ENCODE results near the gene CYP2A7. TPM values are rescaled to one million over a fixed set of nuclear protein-coding genes. Genes with fewer than 3 reads are reported as not detected.
"Not testable (repeated sequence)": the region's sequence is repeated elsewhere in the genome, so short reads cannot be mapped to it uniquely, and the experiment has no call there.

Gene CYP2A7
- polyA plus RNA-seq, 3 donors: not detected

DNA sequence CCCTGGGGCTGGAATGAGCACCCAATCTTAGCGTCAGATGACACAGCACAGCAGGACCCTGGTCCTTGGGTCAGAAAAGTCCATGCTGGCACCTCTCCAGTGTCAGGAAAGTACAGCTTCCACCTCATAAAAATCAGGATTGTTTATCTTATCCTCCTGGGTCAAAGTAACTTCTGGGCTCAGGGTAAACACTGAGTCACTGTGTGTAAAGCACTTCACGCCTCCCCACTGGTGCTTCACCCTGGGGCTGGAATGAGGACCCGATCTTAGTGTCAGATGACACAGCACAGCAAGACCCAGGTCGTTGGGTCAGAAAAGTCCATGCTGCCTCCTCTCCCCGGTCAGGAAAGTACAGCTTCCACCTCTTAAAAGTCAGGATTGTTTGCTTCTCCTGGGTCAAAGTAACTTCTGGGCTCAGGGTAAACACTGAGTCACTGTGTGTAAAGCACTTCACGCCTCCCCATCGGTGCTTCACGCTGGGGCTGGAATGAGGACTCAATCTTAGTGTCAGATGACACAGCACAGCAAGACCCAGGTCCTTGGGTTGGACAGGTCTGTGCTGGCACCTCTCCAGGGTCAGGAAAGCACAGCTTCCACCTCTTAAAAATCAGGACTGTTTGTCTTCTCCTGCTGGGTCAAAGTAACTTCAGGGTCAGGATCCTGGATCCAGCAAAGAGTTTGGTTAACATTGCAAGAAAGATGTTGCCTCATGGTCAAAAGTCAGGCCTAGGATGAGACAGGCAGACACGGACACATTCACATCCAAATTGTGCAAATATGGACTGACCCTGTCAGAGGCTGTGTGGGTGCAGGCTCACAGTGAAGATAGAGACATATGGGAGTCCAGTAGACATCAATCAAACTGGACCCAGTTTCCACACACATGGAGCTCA, 39.2 kb upstream of the CYP2A7 start:
- no peaks in the 10 kb centered on the region for H3K36me3 ChIP-seq (replicated peaks in 1 of 2; ENCODE audit: control insufficient read depth in 1 of 2, insufficient read depth in 2 of 2, low read length in 2 of 2)
- H4K20me1 ChIP-seq (ENCODE audit: insufficient read depth, low read length): no peaks in the 10 kb centered on the region
- H2AFZ ChIP-seq (ENCODE audit: insufficient read depth, low read depth, low read length, poor library complexity, severe bottlenecking): no peak overlapping the region
- TF ChIP-seq, protein P1, sequence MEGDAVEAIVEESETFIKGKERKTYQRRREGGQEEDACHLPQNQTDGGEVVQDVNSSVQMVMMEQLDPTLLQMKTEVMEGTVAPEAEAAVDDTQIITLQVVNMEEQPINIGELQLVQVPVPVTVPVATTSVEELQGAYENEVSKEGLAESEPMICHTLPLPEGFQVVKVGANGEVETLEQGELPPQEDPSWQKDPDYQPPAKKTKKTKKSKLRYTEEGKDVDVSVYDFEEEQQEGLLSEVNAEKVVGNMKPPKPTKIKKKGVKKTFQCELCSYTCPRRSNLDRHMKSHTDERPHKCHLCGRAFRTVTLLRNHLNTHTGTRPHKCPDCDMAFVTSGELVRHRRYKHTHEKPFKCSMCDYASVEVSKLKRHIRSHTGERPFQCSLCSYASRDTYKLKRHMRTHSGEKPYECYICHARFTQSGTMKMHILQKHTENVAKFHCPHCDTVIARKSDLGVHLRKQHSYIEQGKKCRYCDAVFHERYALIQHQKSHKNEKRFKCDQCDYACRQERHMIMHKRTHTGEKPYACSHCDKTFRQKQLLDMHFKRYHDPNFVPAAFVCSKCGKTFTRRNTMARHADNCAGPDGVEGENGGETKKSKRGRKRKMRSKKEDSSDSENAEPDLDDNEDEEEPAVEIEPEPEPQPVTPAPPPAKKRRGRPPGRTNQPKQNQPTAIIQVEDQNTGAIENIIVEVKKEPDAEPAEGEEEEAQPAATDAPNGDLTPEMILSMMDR (IDR thresholded peaks at IDR 0.05): no peak
- H3K4me2 ChIP-seq (replicated peaks; ENCODE audit: extremely low read depth, low read length, poor library complexity, severe bottlenecking): no peak overlapping the region
- no peaks in the 10 kb centered on the region for H3K27me3 ChIP-seq (ENCODE audit: control insufficient read depth in 2 of 2, insufficient read depth in 2 of 2, low read length in 2 of 2)
- DNase-seq: no peak
- no peak overlapping the region for H3K27ac ChIP-seq (ENCODE audit: low read depth in 1 of 2, low read length in 2 of 2)
- no peak overlapping the region for H3K4me3 Mint-ChIP-seq
- intact Hi-C loops (cut with micrococcal nuclease): no loop called here
- no peaks in the 10 kb centered on the region for H3K36me3 Mint-ChIP-seq
- H3K4me1 ChIP-seq (ENCODE audit: control insufficient read depth in 1 of 2, insufficient read depth in 2 of 2, low read length in 2 of 2): no peaks in the 10 kb centered on the region
- H3K4me1 Mint-ChIP-seq: no peaks in the 10 kb centered on the region
- H3K4me3 ChIP-seq (replicated peaks in 1 of 3; ENCODE audit: low read depth in 2 of 3, low read length in 3 of 3): no peak overlapping the region
- 72% methylated on average over 8 of the region's 9 CpGs for WGBS (ENCODE audit: insufficient coverage)
- peaks cover 15 to 26% of the 10 kb centered on the region in 2 donors for H3K9me3 ChIP-seq (replicated peaks in 1 of 2; ENCODE audit: control insufficient read depth in 1 of 2, insufficient read depth in 1 of 2, low read length in 2 of 2)
- peaks cover 2 to 5% (median 2%) of the 10 kb centered on the region in 3 donors for H3K27me3 Mint-ChIP-seq (ENCODE audit: low read depth in 3 of 3)
- H3K79me2 ChIP-seq (ENCODE audit: insufficient read depth, low read length): no peaks in the 10 kb centered on the region
- peaks cover 9 to 36% (median 32%) of the 10 kb centered on the region in 7 donors for H3K9me3 Mint-ChIP-seq
- no peak overlapping the region for H3K27ac Mint-ChIP-seq
- no peak overlapping the region for H3K9ac ChIP-seq (ENCODE audit: insufficient read depth, low read length, poor library complexity, severe bottlenecking)

DNA sequence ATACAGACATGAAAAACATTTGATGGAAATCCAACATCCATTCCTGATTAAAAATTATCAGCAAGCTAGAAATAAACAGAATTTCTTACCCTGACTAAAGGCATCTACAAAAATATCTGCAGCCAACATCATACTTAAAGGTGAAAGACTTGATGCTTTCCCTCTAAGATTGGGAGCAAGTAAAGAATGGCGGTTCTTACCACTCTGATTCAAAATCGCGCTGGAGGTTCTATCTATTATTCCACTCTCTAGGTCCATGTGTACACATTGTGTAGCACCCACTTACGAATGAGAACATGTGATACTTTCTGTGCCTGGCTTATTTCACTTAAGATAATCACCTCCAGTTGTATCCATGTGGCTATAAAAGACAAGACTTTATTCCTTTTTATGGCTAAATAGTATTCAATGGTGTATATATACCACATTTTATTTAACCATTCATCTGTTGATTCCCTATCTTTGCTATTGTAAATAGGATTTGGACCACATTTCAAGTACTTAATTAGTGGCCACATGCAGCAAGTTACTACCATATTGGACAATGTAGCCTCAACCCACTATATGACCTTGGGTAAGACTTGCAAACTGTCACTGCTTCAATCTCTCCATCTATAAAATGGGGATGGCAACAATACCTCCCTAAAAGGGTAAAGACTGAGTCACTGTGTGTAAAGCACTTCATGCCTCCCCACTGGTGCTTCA, 38.4 kb upstream of the CYP2A7 start:
- intact Hi-C loops (cut with micrococcal nuclease): no loop called here
- WGBS (ENCODE audit: insufficient coverage): 100% methylated on average over 3 of the region's 4 CpGs
- Histone ChIP-seq H3K4me3 (replicated peaks in 1 of 3; ENCODE audit: low read depth in 2 of 3, low read length in 3 of 3) (no peak overlapping the region), H3K27ac (ENCODE audit: low read depth in 1 of 2, low read length in 2 of 2) (no peak overlapping the region), H4K20me1 (ENCODE audit: insufficient read depth, low read length) (no peaks in the 10 kb centered on the region), H3K79me2 (ENCODE audit: insufficient read depth, low read length) (no peaks in the 10 kb centered on the region), H3K4me2 (replicated peaks; ENCODE audit: extremely low read depth, low read length, poor library complexity, severe bottlenecking) (no peak overlapping the region), H2AFZ (ENCODE audit: insufficient read depth, low read depth, low read length, poor library complexity, severe bottlenecking) (no peak overlapping the region), H3K9me3 (replicated peaks in 1 of 2; ENCODE audit: control insufficient read depth in 1 of 2, insufficient read depth in 1 of 2, low read length in 2 of 2) (peaks cover 15 to 26% of the 10 kb centered on the region in 2 donors), H3K36me3 (replicated peaks in 1 of 2; ENCODE audit: control insufficient read depth in 1 of 2, insufficient read depth in 2 of 2, low read length in 2 of 2) (no peaks in the 10 kb centered on the region), H3K4me1 (ENCODE audit: control insufficient read depth in 1 of 2, insufficient read depth in 2 of 2, low read length in 2 of 2) (no peaks in the 10 kb centered on the region), H3K27me3 (ENCODE audit: control insufficient read depth in 2 of 2, insufficient read depth in 2 of 2, low read length in 2 of 2) (no peaks in the 10 kb centered on the region), H3K9ac (ENCODE audit: insufficient read depth, low read length, poor library complexity, severe bottlenecking) (no peak overlapping the region)
- H3K9me3 Mint-ChIP-seq: peaks cover 12 to 39% (median 36%) of the 10 kb centered on the region in 7 donors
- no peaks in the 10 kb centered on the region for H3K36me3 Mint-ChIP-seq
- no peak for DNase-seq
- no peaks in the 10 kb centered on the region for H3K4me1 Mint-ChIP-seq
- TF ChIP-seq, protein P1 (IDR thresholded peaks at IDR 0.05): no peak
- no peak overlapping the region for H3K27ac Mint-ChIP-seq
- H3K27me3 Mint-ChIP-seq (ENCODE audit: low read depth in 3 of 3): peaks cover 2 to 9% (median 5%) of the 10 kb centered on the region in 3 donors
- no peak overlapping the region for H3K4me3 Mint-ChIP-seq

DNA sequence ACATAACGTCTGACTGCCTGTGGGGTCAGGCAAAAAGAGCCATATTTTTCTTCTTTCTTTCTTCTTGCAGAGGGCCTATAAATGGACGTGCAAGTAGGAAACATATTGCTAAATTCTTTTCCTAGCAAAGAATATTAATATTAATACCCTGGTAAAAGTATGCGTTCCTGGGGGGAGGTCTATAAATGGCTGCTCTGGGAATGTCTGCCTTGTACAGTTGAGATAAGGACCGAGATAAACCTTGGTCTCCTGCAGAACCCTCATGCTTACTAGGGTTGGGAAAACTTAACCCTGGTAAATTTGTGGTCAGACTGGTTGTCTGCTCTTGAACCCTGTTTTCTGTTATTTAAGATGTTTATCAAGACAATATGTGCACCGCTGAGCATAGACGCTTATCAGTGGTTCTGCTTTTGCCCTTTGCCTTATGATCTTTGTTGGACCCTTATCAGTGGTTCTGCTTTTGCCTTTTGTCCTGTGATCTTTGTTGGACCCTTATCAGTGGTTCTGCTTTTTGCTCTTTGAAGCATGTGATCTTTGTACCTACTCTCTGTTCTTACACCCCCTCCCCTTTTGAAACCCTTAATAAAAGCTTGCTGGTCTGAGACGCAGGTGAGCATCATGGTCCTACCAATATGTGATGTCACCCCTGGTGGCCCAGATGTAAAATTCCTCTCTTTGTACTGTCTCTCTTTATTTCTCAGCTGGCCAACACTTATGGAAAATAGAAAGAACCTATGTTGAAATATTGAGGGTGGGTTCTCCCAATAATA, 37.7 kb upstream of the CYP2A7 start:
- H3K27me3 ChIP-seq (ENCODE audit: control insufficient read depth in 2 of 2, insufficient read depth in 2 of 2, low read length in 2 of 2); H3K9ac ChIP-seq (ENCODE audit: insufficient read depth, low read length, poor library complexity, severe bottlenecking); H3K27ac ChIP-seq (ENCODE audit: low read depth in 1 of 2, low read length in 2 of 2); H3K4me2 ChIP-seq (replicated peaks; ENCODE audit: extremely low read depth, low read length, poor library complexity, severe bottlenecking); H3K4me3 ChIP-seq (replicated peaks in 1 of 3; ENCODE audit: low read depth in 2 of 3, low read length in 3 of 3); H3K4me3 Mint-ChIP-seq; H3K27me3 Mint-ChIP-seq (ENCODE audit: low read depth in 3 of 3); H4K20me1 ChIP-seq (ENCODE audit: insufficient read depth, low read length); H3K27ac Mint-ChIP-seq; H3K79me2 ChIP-seq (ENCODE audit: insufficient read depth, low read length); H3K4me1 ChIP-seq (ENCODE audit: control insufficient read depth in 1 of 2, insufficient read depth in 2 of 2, low read length in 2 of 2); H3K4me1 Mint-ChIP-seq; intact Hi-C loops (cut with micrococcal nuclease); H3K36me3 Mint-ChIP-seq; DNase-seq; H3K36me3 ChIP-seq (replicated peaks in 1 of 2; ENCODE audit: control insufficient read depth in 1 of 2, insufficient read depth in 2 of 2, low read length in 2 of 2); H2AFZ ChIP-seq (ENCODE audit: insufficient read depth, low read depth, low read length, poor library complexity, severe bottlenecking): not testable (repeated sequence)
- 87% methylated on average over 4 of the region's 7 CpGs for WGBS (ENCODE audit: insufficient coverage)
- H3K9me3 ChIP-seq (replicated peaks in 1 of 2; ENCODE audit: control insufficient read depth in 1 of 2, insufficient read depth in 1 of 2, low read length in 2 of 2): peaks cover 15 to 26% of the 10 kb centered on the region in 2 donors
- peaks cover 12 to 46% (median 40%) of the 10 kb centered on the region in 7 donors for H3K9me3 Mint-ChIP-seq

Data from CD14-positive monocyte (primary cell).